Neural progenitor cell (in vitro differentiated cells): ENCODE measurements around the gene NHP2.
"Not testable (repeated sequence)": the region's sequence is repeated elsewhere in the genome, so short reads cannot be mapped to it uniquely, and the experiment has no call there.

Source experiments
- EZH2 ChIP-seq: fragments of 200-600 bp; sonication (generic); IDR thresholded peaks from 2 replicates; pipeline ENCODE4 v1.6.1; 2017; ENCODE audit warnings: antibody characterized with exemption, mild to moderate bottlenecking, moderate library complexity
- EZH2phosphoT487 ChIP-seq: fragments of 200-600 bp; sonication (generic); IDR thresholded peaks from 2 replicates; pipeline ENCODE4 v1.6.1; 2017; ENCODE audit warnings: antibody characterized with exemption
- TF ChIP-seq, protein P1 (sequence below): fragments of 200-600 bp; sonication (generic); IDR thresholded peaks from 2 replicates; pipeline ENCODE4 v1.5.1; 2017; ENCODE audit warnings: antibody characterized with exemption, mild to moderate bottlenecking

DNA sequence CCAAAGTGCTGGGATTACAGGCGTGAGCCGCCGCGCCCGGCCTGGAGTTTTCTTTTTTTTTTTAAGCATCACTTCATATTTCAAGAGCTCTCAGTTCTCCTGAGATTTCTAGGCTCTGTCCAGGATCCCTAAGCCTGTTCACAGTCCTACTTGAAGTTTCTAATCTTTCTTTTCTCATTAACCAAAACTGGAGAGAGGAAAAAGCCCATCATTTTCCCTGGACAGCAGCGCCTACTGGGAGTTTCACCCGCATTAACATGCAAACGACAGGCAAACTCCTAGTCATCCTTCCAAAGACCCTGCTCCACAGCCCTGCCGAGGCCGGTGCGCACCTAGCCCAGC, 23.5 kb downstream of the NHP2 start:
- TF ChIP-seq, protein P1, sequence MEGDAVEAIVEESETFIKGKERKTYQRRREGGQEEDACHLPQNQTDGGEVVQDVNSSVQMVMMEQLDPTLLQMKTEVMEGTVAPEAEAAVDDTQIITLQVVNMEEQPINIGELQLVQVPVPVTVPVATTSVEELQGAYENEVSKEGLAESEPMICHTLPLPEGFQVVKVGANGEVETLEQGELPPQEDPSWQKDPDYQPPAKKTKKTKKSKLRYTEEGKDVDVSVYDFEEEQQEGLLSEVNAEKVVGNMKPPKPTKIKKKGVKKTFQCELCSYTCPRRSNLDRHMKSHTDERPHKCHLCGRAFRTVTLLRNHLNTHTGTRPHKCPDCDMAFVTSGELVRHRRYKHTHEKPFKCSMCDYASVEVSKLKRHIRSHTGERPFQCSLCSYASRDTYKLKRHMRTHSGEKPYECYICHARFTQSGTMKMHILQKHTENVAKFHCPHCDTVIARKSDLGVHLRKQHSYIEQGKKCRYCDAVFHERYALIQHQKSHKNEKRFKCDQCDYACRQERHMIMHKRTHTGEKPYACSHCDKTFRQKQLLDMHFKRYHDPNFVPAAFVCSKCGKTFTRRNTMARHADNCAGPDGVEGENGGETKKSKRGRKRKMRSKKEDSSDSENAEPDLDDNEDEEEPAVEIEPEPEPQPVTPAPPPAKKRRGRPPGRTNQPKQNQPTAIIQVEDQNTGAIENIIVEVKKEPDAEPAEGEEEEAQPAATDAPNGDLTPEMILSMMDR, result not testable (repeated sequence)
- TF ChIP-seq EZH2, EZH2phosphoT487: not testable (repeated sequence)
